GM19468 (cell line): ENCODE results near the gene POLK.
"Not testable (repeated sequence)": the region's sequence is repeated elsewhere in the genome, so short reads cannot be mapped to it uniquely, and the experiment has no call there.

Source experiments
- ATAC-seq: cut with Tn5 transposase; IDR thresholded peaks from one replicate; pipeline ENCODE4 v1.9.1; 2021; ENCODE audit warnings: mild to moderate bottlenecking, moderate library complexity, moderate number of reproducible peaks; ENCODE audit not compliant: unreplicated experiment; ENCODE audit errors: extremely low read depth

Gene POLK

DNA sequence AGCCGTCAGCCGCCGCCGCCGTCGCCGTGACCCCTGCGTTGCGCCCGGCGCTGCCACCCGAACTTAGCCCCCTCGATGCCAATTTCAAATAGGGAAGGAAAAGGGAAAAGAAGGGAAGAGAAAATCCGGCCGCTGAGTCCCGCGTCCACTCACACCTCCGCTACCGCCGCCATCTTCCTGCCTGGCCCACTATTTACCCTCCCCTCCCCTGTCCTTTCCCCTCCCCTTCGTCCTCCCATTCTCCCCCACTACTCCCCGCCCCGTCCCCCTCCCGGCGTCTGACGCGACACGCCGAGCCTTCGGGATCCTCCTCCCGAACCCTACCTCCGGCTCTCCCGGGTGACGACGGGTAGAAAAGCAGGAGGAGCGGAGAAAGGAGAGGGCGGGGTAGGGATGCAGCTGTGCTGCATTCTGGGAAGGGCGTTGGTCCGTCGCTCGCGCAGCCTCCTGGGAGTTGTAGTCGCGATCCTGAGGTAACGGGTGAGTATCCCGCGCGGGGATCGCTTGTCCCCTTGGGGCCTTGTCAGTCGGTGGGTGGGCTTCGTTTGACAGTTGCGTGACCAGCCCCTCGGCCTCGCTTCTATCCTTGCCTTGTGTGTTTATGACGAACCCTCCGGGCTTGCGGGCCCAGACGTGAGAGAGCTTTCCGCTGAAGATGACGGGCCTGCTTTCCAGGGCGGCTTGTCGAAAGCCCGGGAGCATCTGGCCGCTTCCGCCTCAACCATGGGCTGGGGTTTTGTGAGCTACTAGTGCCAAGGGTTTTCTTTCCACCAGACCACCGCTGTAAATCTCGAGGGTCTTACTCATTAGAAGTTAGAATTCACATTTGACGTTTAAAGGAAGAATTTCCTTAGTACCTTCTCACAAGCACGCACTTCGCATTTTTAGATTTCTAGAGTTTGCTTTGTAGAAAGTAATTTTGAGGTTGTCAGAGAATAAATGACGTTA, at the start of gene POLK, which contains the start of gene CERT1:
TSS of gene POLK (plus strand) at position 457 of the 948 bp plus-strand sequence.
TSS of gene CERT1 (minus strand) at position 195 of the 948 bp plus-strand sequence. CDS start 422 bp downstream, outside the sequence.
- ATAC-seq: peak; percentile 86

DNA sequence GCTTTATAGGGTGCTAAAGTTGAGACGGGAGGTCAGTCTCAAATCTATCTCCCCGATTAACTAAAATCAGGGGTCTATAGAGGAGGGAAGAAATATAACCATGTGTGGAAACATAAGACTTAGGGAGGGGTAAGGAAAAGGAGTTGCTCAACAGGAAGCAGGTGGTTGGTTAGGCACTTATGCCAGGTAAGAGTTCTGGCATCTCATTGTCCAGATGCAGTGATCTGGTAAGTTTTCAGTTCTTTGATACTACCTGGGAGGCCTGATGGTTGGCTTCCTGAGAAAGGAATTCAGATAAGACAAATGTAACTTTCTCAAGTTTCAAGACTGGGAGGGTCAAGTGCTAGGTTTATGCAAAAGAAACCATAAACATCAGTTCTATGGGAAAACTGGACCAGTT, 48.0 kb upstream of the POLK start:
- no peak for ATAC-seq

DNA sequence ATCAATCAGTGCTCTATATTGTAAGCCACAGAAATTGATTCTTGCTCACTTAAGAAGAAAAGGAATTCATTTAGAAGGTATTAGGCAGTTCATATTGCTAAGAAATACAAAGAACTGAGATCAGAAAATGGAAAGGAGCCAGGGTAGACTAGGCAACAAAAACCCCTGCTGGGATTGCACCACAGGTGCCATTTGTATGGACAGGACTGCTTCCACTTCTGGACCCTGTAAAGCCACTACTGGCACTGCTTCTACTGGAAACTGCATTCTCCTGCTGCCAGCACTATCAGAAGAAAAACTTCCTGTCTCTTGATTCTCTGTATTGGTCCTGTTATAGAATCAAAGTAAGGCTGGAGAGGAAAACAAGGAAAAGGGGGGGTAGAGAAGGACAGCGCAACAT, 46.2 kb upstream of the POLK start:
- no peak for ATAC-seq

DNA sequence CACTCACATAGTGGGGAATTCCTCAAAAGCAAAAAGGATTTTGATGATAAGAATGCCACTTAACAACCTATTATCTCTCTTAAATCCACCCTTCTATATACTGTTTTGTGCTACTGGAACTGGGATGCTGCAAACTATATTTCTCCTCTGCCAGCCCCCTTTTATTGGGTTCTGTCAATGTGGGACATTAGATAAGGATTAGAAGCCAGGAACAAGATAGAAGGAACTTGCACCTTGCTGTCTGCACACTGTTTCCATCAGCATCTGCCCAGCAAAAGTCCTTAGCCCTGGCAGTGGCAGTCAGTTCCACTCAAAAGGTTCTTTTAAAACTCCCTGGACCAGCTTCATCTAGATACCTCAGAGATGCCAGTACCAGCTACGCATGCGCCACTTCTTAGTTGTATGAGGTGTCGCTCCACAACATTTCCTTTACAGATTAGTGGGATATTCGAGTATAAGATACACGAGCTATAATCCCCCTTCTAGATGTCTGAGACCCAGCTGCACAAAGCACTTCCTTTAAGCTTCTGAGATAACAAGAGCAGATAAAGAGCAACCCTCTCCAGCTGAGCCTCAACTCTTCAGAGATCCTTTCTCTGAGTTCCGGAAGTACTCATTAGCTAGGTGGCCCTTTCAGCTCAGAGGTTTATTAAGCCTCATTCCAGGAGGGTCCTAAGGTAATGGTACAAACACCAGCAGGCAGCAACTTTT, 45.5 kb upstream of the POLK start:
- ATAC-seq: no peak

DNA sequence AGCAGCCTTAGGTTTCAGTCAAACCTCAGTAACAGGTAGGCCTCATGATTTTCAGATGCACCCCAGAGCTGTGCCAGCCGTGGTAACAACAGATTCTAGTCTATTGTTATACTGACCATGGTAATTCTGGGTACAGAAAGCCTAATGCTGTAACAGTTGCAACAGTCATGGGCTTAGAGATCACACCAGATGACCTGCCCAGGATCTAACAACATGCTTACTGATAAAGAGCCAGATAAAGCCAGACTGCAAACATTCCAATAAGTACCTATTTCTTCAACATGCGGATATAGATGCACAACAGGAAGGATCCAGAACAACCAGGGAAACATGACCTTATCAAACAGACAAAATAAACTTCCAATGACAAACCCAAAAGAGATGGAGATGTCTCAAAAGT, 43.1 kb upstream of the POLK start:
- ATAC-seq: no peak

DNA sequence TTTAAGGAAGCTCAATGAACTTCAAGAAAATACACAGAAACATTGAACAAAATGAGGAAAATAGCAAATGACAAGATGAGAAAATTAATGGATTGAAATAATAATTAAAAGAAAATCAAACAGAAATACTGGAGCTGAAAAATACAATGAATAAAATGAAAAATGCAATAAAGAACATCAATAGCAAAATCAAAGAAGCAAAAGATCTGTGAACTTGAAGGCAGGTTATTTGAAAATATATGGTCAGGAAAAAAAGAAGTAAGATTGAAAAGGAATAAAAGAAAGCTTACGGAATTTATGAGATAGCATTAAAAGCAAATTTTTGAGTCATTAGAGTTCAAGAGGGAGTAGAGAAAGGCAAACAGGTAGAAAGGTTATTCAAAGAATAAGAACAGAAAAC, 42.7 kb upstream of the POLK start:
- ATAC-seq: no peak

DNA sequence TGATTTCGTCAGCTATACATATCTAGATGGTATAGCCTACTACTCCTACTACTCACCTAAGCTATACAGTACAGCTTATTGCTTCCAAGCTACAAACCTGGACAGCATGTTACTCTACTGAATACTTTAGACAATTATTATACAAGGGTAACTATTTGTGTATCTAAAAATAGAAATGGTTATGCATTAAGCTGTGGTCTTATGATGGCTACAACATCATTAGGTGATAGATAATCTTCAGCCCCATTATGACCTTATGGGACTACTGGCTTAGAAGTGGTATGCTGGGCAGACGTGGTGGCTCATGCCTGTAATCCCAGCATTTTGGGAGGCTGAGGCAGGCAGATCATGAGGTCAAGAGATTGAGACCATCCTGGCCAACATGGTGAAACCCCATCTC, 40.5 kb upstream of the POLK start:
- no peak for ATAC-seq

DNA sequence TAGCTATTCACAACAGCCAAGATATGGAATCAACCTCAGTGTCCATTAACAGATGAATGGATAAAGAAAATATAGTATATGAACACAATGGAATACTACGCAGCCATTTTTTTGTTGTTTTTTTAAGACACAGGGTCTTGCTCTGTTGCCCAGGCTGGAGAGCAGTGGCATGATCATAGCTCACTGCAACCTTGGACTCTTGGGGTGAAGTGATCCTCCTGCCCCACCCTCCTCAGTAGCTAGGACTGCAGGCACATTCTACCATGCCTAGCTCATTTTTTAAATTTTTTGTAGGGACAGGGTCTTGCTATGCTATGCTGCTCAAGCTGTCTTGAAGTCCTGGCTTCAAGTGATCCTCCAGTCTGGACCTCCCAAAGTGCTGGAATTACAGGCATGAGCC, 38.7 kb upstream of the POLK start:
- ATAC-seq: no peak

DNA sequence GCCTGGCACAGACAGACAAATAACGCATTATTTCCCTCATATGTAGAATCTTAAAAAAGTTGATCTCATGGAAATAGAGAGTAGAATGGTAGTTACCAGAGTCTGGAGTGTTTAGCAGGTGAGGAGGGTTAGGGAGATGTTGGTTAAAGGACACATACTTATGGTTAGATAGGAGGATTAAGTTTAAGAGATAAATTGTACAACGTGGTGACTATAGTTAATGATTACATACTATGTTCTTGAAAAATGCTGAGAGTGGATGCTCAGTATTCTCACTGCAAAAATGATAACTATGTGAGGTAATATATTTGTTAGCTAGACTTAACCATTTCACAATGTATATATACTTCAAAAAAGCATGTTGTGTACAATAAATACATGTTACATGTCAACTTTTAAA, 38.2 kb upstream of the POLK start:
- ATAC-seq: no peak

DNA sequence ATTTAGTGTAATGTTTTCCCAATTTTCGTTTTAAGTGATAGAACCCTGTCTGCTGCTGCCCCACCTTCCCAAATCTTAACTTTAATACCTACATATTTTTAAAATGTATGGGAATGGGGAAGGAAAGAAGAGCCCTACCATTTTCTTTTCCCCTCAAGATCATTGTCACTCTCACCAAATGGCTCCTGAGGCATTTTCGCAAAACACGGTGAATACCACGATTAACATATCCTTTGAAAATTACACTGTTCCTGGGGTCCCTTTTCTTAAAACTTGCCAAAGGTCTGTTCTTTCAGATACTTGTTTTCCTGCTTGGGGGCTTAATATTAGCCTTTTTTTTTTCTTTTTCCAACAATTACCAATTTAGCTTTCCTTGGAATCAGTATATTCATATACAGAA, 36.3 kb upstream of the POLK start:
- ATAC-seq: no peak

DNA sequence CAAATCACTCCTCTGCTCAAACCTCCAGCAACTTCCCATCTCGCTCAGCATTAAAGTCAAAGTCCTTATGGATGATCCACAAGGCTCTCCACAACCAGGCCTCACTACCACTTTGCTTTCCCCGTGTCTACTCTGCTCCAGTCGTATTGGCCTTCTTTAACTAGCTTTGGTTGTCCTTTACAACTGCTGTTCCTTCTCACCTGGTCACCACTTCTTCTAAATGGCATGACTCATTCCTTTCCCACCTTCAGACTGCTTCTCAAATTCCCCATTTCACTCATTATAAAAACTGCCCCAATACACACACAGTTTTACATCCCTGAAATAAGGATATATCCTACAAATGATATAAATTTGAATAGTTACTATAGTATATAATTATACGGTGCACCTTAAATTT, 30.7 kb upstream of the POLK start:
- no peak for ATAC-seq

DNA sequence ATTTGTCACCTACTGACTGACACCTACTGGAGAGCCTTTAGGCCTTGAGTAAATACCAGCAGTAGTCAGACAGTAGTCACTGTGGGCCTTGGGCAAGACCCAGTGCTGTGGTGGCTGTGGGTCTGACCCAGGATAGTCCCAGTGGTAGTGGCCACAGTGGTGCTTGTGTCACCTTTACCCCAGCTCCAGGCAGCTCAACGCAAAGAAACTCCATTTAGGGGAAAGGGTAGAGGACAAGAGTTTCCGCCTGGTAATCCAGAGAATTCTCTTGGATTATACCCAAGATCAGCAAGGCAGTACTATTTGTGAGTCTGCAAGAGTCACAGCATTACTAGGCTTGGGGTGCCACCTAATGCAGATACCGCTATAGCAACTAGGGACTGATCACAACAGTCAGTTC, 29.2 kb upstream of the POLK start:
- ATAC-seq: no peak

DNA sequence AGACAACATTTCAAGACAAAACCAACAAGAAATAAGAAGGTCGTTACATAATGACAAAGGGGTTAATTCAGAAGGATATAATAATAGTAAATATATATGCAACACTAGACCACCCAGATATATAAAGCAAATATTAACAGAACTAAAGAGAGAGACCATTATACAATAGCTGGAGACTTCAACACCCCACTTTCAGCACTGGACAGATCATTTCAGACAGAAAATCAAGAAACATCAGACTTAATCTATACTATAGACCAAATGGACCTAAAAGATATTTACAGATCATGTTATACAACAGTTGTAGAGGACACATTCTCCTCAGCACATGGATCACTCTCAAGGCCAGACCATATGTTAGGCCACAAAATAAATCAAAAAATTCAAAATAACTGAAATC, 27.1 kb upstream of the POLK start:
- no peak for ATAC-seq

DNA sequence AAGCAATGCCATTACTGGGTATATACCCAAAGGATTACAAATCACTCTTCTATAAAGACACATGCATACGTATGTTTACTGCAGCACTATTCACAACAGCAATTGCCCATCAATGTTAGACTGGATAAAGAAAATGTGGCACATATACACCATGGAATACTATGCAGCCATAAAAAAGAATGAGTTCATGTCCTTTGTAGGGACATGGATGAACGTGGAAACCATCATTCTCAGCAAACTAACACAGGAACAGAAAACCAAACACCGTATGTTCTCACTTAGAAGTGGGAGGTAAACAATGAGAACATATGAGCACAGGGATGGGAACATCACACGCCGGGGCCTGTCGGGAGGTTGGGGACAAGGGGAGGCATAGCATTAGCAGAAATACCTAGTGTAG, 21.8 kb upstream of the POLK start:
- not testable (repeated sequence) for ATAC-seq

DNA sequence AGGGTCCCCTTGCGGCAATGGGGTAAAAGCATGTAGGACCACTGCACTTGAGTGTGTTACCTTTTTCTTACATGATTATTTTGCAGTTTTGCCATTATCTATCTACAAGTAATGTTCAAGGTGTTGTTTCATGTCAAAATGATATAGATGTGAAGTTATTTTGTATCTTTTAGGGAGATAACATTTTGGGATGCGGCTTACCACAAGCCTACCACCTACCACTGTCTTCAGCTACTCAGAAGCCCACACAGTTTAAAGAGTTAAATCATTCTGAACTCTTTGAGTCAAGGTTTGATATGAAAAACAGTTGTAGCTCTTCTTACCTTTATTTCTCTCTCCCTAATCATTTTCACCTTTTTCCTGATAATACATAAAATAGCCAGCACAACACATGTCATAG, 20.1 kb upstream of the POLK start:
- no peak for ATAC-seq

DNA sequence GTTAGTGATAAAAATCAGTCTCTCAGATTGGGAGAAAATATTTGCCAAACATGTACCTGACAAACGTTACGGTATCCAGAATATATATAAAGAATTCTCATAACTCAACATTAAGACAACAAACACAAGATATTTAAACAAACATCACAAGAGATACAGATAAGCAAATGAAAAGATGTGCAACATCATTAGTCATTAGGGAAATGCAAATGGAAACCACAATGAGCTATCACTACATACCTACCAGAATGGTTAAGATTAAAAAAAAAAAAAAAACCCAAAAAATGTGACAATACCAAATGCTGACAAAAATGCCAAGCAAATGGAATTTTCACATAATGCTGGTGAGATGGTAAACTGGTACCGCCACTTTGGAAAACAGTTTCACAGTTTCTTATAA, 15.7 kb upstream of the POLK start:
- ATAC-seq: no peak

DNA sequence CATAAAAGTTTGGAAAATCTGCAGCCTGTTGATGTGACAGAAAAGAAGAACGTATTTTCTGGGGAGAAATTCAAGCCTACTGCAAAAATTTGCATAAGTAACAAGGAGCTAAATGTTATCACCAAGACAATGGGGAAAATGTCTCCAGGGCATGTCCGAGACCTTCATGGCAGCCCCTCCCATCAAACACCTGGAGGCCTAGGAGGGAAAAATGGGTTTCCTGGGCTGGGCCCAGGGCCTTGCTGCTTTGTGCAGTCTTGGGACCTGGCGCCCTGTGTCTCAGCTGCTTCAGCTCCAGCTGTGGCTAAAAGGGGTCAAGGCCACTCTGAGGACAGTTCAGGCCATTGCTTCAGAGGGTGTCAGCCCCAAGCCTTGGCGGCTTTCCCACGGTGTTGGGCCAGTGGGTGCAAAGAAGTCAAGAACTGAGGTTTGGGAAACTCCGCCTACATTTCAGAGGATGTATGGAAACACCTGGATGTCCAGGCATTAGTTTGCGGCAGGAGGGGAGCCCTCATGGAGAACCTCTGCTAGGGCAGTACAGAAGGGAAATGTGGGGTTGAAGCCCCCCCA, 13.4 kb upstream of the POLK start:
- ATAC-seq: no peak

DNA sequence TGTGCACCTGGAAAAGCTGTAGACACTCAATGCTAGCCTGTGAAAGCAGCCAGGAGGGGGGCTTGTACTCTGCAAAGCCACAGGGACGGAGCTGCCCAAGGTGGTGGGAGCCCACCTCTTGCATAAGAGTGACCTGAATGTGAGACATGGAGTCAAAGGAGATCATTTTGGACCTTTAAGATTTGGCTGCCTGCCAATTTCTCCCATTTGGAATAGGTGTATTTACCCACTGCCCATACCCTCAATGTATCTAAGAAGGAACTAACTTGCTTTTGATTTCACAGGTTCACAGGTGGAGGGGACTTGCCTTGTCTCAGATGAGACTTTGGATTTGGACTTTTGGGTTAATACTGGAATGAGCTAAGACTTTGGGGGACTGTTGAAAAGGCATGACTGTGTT, 12.8 kb upstream of the POLK start:
- not testable (repeated sequence) for ATAC-seq

DNA sequence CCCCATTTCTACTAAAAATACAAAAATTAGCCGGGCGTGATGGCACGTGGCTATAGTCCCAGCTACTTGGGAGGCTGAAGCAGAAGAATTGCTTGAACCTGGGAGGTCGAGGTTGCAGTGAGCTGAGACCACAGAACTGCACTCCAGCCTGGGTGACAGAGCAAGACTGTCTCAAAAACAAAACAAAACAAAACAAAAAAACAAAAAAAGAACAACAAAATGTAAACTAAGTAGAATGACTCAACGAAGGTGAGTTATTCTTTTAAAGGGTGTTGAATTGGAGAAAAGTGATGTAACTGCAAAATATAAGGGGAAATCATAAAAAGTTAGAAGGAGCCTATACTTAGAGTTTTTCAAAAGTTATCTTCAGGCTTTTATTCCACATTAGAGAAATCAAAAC, 6.6 kb upstream of the POLK start:
- ATAC-seq: not testable (repeated sequence)

DNA sequence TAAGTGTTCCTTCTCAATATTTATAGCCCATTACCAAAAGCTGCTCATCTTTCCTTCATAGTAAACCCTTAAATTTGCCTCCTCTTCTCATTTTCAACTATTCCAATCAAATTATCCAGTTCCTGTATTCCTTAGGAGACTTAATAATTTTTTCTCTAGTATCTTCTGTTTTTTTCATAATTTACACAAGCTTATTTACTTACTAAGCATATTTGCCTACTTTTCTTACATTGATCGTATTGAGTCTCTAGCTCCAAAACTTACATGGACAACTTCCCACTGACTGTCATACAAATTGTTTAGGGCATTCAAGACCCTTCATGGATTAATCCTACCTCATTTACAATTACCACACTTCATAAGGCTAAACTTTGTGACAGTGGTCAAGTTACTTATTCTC, 3.9 kb upstream of the POLK start:
- no peak for ATAC-seq

DNA sequence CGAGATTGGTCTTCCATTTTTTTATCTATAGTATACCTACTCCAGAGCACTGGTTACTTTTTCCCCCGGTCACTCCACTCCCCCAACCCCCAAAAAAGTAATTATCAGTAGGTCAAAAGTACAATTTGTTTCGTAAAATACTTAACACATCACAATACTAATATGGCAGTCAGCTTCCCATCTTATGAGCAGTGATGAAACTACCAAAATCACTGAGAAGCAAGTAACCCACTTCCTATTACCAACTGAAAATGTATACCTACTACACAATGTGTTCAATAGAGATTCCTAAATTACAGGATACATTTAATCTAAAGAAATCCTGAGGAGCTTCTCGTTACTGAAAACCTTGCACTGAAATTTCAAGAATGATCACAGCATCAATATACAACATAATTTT, 2.1 kb upstream of the POLK start:
- no peak for ATAC-seq
